GM12801 (cell line): ENCODE results near the gene PRR5.

ENCODE experiments used
- CTCF ChIP-seq: IDR thresholded peaks from one replicate; pipeline ENCODE4 v1.5.1; 2011; ENCODE audit warnings: control low read depth; ENCODE audit not compliant: insufficient read length; ENCODE audit errors: extremely low read depth

The PRR5 gene

DNA sequence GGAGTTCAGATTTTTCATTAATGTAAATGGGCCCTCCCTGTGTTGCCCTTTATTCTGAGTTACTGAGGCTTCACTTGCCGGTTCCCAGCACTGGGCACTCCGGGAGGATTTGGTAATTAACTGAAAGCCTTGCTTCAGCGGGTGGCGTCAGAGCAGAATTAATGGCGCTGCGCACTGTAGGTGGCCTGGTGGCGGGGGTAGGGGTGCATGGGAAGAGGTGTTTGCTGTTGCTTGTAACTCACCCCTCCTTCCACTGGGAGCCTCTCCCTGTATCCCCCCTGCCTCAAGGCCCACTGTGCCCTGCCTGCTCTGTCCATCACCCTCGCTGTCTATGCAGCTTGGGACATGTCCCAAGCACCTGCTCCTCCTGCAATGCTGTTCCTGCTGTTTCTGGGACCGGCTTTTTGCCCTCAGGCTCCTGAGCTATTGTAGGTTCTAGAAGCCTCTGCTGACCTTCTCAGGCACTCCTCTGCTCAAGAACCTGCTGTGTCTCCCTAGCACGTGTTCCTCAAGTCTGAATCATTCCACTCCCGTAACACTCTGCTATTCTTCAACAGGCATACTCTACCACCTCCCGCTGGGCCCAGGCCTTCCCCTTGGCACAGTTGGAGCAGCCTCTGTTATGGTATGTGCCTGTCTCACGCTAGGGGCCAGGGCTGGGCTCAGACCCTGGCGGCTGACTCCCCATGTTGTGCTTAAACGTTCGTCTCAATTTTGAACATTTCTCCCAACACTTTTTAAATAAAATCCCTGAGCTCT lies 74.8 kb downstream of the PRR5 start:
- TF ChIP-seq CTCF: no peak

DNA sequence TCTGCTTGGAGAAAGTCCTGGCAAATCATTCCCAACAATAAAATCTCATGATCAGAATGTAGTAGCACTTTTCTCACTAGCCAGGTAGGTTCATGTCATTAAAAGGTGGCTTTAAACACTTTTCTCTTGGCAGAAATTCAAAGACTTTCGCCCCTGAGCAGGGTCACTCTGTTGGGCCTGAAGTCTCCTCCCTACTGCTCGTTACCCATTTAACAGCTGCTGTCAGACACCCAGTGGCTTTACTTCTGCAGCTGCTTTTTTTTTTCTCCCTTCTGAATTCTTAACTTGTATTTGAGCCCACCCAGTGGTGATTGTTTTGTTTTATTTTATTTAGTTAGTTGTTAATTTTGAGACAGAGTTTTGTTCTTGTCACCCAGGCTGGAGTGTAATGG lies 75.4 kb downstream of the PRR5 start:
- TF ChIP-seq CTCF: no peak

- TF ChIP-seq CTCF: no peak
Observed at GRCh38 chr22:44780876-44781449, 79.0 kb downstream of the PRR5 start.

DNA sequence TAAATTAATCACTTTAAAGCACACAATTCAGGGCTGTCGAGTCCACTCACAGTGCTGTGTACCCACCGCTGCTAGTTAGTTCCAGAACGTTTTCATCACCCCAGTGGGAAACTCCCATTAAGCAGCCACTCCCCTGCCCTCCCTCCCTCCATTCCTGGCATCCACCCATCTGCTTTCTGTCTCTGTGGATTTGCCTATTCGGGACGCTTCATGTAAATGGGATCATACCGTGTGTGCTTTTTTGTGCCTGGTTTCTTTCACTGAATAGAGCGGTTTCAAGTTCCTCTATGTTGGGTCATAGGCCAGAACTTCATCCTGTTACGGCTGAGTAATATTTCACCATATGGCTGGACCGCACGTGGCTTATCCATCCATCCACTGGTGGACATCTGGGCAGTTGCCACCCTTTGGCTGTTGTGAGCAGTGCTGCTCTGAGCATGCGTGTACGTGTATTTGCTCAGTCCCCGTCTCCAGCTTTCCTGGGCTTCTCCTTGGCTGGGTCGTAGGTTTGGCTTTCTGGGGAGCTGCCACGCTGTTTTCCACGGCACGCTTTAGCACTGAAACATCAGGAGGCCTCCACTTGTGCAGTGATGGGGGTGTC lies 80.5 kb downstream of the PRR5 start:
- no peak for TF ChIP-seq CTCF

GRCh38 chr22:44783091-44783490 lies 81.1 kb downstream of the PRR5 start:
- no peak for TF ChIP-seq CTCF

DNA sequence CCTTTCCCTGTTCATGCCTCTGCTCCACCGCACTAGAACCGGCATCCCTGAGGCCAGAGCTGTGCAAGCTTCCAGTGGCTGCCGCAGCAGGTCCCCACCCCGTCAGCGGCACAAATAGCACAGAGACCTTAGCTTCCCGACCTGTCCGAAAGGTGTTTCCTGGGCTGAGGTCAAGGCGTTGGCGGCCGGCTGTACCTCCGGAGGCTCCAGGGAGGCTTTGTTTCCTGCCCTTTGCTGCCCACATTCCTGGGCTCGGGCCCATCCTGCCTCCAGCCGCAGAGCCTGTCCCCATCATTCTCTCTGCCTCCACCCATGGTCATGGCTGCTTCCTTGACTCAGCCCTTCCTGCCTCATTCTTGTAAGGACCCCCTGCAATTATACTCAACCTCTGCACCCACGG lies 81.6 kb downstream of the PRR5 start:
- TF ChIP-seq CTCF: no peak

- TF ChIP-seq CTCF: no peak
Observed at GRCh38 chr22:44786136-44786535, 84.1 kb downstream of the PRR5 start.
